GM19468 (cell line): ENCODE results near the gene FNDC3A.

Source experiments
- ATAC-seq: cut with Tn5 transposase; IDR thresholded peaks from one replicate; pipeline ENCODE4 v1.9.1; 2021; ENCODE audit warnings: mild to moderate bottlenecking, moderate library complexity, moderate number of reproducible peaks; ENCODE audit not compliant: unreplicated experiment; ENCODE audit errors: extremely low read depth

Gene FNDC3A

GRCh38 chr13:49208619-49209018 lies 232.9 kb downstream of the FNDC3A start:
- ATAC-seq: no peak

DNA sequence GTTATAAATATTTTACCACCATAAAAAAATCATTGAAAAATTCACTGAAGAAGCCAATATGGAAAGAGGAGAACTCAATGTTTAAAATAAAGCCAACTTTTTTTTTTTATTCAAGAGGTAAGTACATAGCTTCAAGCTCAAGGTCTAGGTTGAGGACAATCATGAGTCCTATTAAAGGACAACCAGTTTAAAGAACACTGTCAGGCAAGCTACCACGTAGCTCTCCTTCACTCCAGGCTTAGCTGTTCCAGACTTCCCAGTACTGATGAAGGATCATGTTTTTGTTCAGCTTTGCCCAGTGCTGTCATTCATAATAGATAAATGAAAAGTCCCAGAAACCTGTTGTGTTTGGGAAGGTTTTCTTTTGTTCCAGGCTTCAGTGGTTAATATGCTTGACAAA lies 234.4 kb downstream of the FNDC3A start:
- ATAC-seq: no peak

DNA sequence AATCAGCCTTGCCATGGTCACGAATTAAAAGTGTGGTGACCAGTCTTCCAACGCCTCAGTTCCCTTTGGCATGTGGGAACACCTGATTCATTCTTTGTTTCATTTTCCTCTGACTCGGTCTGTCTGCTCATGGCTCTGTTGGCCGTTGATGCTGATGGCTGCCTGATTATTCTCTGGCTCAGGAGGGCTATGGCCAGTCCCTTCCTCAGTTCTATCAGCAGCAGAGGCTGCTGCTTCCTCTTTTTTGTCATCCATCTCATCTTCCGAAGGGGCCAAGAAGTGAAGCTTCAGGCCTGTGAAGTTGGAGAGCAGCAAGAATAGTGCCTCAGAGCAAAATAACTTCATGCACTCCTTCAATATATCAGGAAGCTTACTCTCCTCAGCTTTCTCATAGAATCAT lies 235.0 kb downstream of the FNDC3A start:
- ATAC-seq: no peak

GRCh38 chr13:49213539-49213938 lies 237.8 kb downstream of the FNDC3A start:
- ATAC-seq: no peak

DNA sequence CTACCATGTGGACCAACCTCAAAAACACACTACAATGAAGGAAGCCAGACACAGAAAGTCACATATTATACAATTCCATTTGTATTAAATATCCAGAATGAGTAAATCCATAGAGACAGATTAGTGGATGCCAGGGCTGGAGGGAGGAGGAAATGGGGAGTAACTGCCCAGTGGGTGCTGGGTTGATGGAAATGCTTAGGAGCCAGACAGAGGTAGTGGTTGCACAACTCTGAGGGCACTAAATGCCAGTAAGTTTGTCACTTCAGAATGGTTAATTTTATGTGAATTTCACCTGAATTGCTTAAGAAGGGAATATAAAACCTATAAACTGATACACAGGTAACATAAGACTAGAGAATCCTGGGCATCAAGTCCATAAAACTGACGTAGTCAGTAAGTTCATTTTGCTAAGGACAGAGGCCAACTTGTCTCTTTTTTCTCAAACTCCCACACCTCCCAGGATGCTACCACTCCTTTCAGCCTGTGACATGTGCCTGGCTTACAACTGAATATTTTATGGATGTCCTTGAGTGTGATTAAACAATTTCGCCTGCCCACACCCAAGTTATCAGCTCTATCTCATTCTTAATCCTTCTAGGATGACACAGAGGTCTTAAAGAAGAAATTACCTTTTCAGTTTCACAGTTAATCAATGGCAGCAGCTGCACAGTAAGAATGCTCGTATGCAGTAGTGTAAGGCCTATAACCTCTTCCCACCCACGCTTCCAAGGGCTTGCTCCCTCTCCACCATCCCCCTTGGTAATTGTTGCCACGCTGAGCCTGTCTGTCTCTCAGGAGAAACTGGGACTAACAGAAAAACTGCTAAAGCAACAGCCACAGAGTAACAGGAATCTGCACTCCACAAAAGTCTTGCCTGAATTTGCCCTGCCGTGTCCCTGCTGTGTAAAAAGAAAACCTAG lies 238.5 kb downstream of the FNDC3A start:
- ATAC-seq: no peak

DNA sequence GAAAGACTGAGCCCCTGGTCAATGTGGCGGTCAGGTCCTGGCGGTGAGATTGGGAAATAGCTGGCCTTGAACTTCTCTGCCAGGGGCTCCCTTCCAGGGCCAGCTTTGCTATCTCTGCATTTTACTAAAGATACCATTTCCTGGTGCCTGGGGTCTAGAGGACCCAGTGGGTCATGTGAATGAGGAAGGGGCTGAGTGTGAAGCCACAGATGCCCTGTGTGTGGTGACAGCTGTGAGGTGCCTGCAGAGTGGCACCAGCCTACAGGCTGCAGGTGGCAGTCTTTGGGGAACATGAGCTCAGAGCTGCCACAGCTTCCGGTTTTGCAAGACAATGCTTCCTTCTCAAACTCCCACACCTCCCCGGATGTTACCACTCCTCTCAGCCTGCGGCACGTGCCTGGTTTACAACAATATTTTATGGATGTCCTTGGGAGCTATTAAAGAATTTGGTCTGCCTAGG lies 239.2 kb downstream of the FNDC3A start:
- peak; percentile 78 for ATAC-seq

DNA sequence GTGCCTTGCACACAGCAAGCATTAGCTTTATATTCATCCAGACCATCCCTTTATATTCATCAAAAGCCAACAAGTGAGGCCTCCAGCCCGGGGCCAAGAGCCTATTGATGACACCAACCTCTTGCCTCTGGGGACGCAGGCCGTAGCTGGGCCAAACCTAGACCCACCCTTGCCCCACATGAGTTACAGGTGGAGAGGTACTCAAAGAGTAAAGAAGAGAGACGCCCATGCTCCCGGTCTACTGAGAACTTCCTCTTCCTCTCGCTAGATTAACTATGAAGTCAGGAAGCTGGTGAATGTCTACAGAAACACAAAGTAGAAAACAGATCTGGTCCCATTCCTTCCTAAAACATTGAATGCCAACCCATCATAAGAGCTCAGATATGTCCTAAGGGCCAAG lies 240.6 kb downstream of the FNDC3A start:
- ATAC-seq: no peak

DNA sequence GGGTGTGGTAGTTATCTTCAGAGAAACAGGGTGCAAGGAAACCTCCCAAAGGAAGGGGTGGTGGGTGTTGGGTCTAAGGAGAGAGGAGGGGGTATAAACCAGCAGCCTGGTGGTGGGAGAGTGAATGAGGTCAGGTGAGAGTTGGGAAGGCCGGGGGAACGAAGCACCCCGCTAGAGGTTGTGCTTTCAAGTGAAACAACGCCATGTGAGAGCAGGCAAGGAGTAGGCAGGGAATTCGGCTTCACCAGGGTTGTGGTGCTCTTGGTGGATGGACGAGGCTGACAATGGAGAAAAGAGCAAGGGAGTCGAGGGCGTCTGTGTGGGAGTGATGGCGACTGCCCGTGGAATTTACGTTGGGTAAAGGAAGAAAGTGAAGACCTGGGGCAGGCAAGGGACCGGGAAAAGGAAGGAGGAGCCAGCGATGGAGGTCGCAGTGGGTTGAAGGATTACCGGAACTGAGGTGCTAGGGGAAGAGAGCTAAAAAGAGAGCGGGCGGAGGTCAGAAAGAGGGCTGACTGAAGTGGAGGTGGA lies 242.3 kb downstream of the FNDC3A start:
- no peak for ATAC-seq

- no peak for ATAC-seq
Observed at GRCh38 chr13:49218493-49219051, 242.9 kb downstream of the FNDC3A start.

GRCh38 chr13:49219647-49220035 lies 243.9 kb downstream of the FNDC3A start:
- ATAC-seq: no peak

DNA sequence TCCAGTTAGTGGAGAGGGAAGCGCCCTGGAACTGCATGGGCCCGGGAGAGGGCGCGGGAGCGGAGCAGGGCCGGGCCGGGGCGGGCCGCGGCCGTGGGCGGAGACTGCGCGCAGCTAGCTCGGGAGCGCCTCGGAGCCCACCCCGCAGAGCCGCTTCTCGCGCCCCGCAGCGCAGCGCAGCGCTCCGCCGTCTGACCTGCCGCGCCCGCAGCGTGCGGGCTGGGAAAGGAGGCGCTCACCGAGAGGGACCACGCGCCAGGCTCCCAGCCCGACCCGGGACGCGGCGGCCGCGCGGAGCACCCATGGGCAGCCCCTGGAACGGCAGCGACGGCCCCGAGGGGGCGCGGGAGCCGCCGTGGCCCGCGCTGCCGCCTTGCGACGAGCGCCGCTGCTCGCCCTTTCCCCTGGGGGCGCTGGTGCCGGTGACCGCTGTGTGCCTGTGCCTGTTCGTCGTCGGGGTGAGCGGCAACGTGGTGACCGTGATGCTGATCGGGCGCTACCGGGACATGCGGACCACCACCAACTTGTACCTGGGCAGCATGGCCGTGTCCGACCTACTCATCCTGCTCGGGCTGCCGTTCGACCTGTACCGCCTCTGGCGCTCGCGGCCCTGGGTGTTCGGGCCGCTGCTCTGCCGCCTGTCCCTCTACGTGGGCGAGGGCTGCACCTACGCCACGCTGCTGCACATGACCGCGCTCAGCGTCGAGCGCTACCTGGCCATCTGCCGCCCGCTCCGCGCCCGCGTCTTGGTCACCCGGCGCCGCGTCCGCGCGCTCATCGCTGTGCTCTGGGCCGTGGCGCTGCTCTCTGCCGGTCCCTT lies 244.5 kb downstream of the FNDC3A start, which contains the start of gene MLNR:
TSS of gene MLNR (plus strand) at position 303 of the 820 bp plus-strand sequence. CDS start at position 303, 0 bp downstream.
- no peak for ATAC-seq

GRCh38 chr13:49220856-49221589 lies 245.3 kb downstream of the FNDC3A start:
- no peak for ATAC-seq

DNA sequence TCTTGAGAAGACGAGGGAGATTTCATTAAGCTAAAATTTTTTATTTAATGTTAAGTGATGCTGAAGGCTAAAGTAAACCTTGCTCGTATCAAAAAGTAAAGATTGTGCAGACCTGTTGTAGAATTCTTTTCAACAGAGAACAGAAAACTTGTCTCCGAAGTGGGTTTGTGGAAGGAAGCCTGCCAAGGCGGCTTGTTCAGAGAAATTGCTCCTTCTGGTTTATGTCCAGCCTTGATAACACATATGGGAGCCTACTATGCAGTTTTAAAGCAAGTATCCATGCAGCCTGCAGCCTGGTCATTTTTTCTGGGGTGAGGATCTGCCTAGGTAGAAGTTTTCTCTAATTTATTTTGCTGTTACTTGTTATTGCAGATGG lies 245.9 kb downstream of the FNDC3A start:
- ATAC-seq: no peak

DNA sequence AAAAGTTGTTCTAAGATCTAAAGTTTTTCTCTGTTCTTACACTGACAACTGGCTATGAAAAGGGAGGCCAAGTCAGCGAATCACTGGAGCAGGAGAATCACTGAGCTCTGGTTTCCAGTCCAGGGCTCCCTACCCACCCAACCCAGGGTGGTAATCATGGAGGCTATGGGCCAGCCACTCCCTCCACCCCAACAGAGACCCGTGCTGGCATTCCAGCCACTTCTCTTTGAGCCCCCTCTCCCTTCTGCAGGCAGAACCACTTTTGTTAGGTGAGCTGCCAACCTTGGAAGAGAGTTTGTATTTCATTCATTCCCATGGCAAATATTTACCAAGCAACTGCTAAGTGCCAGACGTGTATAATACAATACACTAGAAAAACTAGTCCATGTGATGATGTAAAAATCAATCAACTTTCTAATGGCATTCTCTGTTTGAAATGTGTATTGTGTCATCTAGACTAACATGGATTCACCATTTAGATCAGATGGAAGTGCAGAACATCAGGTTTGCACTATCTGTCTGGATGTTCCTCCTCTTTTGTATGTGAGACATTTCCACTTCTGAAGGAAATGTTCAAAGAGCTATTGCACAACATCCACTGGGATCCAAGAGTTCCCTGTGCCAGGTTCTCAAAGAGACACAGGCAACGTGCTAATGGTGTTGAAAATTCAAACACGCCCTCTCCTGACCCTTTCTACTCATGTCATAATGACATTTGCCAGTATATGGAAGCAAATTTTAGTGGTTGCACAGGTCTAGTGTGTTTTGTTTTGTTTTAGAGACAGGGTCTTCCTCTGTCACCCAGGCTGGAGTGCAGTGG lies 249.7 kb downstream of the FNDC3A start:
- no peak for ATAC-seq

DNA sequence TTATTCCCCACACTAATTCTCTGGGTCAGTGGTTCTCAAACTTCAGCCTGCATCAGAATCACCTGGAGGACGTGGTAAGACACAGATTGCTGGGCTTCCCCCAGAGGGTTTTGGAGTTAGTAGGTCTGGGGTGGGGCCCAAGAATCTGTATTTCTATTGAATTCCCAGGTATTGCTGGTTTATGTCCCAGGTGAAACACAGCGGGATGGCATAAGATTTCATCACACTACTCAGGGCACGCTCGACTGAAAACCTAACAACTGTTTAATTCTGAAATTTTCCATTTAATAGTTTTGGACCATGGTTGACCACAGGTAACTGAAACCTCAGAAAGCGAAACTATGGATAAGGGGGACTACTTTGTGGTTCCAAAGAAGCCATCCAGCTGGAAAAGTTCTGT lies 250.9 kb downstream of the FNDC3A start:
- ATAC-seq: no peak

DNA sequence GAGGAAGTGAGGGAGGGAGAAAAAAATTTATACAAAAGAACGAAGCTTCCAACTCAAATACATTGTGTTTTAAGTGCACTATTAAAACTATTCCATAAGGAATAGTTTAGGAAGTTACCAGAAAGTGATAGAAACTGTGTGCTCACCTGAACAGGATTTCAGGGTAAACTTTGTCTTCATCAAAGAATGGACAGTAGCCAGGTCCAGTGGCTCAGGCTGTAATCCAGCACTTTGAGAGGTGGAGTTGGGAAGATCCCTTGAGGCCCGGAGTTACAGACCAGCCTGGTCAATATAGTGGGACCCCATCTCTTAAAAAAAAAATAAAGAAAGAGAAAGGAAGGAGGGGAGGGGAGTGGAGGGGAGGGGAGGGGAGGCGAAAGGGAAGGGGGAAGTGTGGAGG lies 259.0 kb downstream of the FNDC3A start:
- ATAC-seq: no peak

DNA sequence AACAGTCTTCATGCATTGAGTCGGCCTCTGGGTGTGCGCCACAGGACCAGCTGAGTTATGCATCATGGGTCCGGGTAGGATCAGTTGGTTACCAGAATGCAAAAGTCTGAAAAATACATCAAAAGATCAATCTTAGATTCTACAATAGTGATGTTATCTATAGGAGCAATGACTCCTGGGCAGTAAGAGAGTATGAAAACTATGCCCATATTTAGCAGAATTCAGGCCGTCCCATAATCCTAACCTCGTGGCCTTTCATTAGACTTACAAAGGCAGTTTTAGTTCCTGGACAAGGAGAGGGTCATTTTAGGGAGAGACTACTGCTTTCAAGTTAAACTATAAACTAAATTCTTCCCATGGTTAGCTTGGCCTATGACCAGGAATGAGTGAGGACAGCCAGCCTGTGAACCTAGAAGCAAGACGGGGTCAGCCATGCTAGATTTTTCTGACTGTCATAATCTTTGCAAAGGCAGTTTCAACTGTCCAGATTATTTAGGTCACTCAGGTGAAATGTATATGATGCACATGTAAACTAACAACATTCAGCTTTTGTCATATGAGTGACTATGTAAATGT lies 260.2 kb downstream of the FNDC3A start:
- ATAC-seq: no peak

DNA sequence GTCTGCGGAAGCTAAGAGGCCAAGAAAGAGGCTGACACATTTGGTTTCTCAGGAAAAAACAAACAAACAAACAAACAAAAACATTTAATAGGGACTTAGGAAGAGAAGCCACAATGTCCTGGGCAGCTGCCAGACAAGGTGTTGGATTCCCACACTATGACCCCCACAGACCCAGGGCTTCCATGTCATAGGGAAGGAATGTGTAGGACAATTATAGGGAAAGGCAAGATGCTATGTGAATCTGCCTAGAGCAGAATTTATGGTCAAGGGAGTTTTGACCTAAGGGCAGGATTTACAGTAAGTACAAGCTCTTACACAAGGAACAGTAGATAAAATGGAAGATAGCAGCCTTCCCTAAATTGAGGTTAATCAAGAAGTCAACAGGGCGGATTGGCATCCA lies 262.9 kb downstream of the FNDC3A start:
- no peak for ATAC-seq

- no peak for ATAC-seq
Observed at GRCh38 chr13:49240017-49240416, 264.3 kb downstream of the FNDC3A start.
